GM18858 (cell line): ENCODE measurements around the gene UNC119B.
"Not testable (repeated sequence)": the region's sequence is repeated elsewhere in the genome, so short reads cannot be mapped to it uniquely, and the experiment has no call there.

Source experiments
- ATAC-seq: cut with Tn5 transposase; IDR thresholded peaks from one replicate; pipeline ENCODE4 v1.9.1; 2021; ENCODE audit not compliant: unreplicated experiment

Gene UNC119B

DNA sequence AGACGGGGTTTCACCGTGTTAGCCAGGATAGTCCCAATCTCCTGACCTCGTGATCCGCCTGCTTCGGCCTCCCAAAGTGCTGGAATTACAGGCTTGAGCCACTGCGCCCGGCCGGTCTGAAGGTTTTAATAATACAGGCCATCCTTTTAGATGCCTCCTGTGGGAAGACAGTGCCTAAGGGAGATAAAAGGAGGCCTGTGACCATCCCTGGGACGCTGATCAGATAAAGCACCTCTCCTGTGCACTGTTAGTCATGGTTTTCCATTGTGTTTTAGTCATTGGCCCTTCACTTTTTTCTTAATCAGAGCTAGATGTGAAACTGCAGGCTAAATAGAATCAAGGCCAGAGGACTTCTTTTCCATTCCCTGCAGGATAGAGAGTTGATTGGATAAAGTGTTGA is 7.8 kb downstream of the UNC119B start:
- ATAC-seq: no peak

- no peak for ATAC-seq
Observed at GRCh38 chr12:120719072-120719471, 8.8 kb downstream of the UNC119B start.

- ATAC-seq: no peak
Observed at GRCh38 chr12:120719496-120720233, 9.4 kb downstream of the UNC119B start.

DNA sequence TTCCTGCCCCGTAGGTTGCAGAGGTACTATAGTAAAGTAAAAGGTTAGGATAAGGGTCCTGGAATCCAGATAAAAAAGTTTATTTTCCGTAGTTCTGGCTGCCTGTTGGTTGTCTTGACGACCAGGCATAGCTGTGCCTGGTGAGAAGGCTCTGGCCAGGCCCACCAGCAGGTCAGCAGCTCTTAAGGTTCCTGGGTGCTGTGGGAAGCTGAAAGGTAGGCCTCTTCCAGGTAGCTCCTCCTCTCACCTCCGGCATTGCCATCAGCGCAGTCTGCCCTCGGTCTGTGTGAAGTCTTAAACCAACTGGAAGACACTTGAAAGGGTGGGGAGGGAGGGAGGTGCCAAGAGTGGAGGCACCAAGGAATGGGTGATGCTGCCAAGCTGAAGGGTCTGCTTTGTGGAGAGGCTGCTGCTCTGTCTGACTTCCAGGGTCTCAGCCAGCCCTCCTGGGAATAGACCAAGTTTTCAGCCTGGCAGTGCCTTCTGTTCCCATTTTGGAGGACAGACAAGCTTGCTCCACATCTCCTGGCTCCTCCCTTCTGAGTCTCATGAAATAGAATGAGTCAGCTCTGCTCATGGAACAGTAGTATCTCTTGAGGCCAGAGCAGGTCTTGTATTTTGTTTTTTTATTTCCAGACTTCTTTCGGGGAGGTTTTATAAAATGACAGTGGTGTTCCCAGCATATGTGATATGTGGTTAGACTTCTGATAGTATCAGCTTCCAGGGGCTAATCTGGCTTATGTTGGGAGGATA is 10.2 kb downstream of the UNC119B start:
- no peak for ATAC-seq

GRCh38 chr12:120720987-120721801 is 10.9 kb downstream of the UNC119B start:
- no peak for ATAC-seq

- ATAC-seq: no peak
Observed at GRCh38 chr12:120721866-120722265, 11.6 kb downstream of the UNC119B start.

GRCh38 chr12:120722784-120723183 is 12.5 kb downstream of the UNC119B start:
- no peak for ATAC-seq

GRCh38 chr12:120724720-120725119 is 14.5 kb downstream of the UNC119B start:
- no peak for ATAC-seq

GRCh38 chr12:120725151-120725658 is 14.9 kb downstream of the UNC119B start:
- no peak for ATAC-seq

- peak; percentile 86 for ATAC-seq
Observed at GRCh38 chr12:120725659-120726509, 15.6 kb downstream of the UNC119B start, which contains the start of gene ACADS. TSS of gene ACADS (plus strand) at chr12:120725826. CDS start at chr12:120725886, 60 bp downstream.

DNA sequence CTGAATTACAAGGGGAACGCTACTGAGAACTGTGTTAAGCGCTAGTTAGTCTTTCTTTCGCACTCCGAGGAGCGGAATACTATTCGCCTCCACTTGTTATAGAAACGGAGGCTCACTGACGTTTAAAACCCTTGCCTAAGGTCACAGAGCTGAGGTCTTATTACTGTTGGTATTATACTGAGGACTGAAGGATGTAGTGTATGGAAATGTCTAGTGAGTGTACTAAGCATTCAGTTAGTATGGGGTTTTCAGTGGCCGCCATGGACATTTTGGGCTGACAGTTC is 16.2 kb downstream of the UNC119B start:
- no peak for ATAC-seq

DNA sequence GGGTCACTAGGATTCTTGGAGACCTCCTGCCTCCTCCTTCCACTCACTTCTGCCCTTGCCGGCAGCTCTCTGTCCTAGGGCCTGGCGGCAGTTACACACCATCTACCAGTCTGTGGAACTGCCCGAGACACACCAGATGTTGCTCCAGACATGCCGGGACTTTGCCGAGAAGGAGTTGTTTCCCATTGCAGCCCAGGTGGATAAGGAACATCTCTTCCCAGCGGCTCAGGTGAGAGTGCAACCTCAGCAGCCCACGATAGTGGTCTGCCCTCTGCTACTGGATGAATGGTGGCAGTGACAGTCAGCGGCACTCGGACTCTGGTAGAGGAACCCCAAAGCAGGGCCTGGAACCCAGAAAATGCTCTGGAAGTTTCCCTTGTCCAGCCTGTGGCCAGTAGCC is 16.7 kb downstream of the UNC119B start:
- no peak for ATAC-seq

- ATAC-seq: not testable (repeated sequence)
Observed at GRCh38 chr12:120732198-120732597, 21.9 kb downstream of the UNC119B start.

- no peak for ATAC-seq
Observed at GRCh38 chr12:120733574-120733973, 23.3 kb downstream of the UNC119B start.

DNA sequence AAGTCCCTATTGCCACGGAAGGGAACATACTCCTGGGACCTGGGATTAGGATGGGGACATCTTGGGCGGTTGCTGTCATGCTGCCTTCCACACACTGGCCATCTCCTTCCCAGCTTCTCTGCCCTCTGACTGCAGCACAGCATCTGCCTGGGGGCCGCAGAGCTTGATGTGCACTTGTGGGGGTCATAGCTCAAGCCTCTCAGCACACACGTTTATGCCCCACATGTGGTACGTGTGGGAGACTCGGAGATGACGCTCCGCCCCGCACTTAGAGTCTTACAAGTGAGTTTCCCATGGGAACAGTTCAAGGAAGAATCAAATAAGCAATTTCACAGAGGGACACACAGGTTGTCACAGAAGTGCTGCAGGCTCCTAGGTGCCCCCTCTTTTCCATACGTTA is 24.0 kb downstream of the UNC119B start:
- no peak for ATAC-seq

DNA sequence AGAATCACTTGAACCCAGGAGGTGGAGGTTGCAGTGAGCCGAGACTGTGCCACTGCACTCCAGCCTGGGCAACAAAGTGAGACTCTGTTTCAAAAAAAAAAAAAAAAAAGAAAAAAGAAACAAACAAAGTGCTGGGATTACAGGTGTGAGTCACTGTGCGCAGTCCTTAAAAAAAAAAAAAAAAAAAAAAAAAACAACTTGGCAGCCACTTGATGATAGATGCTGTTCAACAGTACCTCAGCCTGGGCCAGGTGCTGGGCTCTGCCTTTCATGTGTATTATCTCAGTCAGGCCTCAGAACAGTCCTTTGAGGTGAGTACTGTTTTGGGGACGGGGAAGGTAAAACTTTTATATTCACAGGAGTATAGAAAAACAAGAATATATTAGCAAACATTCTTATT is 24.9 kb downstream of the UNC119B start:
- no peak for ATAC-seq

DNA sequence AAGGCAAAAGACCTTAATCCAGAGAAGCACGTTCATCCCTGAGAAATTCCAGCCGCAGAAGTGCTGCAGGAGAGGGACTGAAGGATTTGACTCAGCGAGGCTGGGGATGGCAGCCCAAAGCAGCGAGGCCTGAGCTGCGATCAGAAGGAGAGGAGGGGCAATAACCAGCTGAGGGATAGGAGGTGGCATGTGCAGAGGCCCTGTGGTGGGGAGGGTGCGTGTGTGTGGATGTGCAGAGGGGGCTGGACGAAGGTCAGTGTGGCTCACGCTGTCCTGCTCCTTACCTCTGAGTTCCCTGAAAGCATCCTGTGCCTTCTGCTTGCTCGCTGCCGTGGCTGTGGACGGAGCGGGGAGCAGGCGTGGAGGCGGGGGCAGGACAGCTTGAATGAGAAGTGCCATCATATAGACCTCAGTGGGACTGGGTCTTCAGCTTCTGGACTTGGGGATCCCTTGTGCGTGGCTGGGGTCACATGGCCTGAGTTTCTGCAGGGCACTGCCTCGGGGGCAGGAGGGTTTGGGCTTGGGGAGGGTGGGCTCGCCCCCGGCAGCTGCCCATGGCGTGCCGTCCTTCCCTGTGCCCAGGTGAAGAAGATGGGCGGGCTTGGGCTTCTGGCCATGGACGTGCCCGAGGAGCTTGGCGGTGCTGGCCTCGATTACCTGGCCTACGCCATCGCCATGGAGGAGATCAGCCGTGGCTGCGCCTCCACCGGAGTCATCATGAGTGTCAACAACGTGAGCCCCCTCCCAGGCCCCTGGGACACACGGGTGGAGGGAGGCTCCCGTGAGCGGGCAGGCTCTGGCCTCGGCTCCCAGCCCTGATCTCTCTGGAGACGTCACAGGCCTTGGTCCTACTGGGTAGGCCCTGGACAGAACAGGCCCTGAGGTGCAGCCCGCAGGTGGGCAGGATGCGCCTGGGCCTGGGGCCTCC is 26.4 kb downstream of the UNC119B start:
- no peak for ATAC-seq

DNA sequence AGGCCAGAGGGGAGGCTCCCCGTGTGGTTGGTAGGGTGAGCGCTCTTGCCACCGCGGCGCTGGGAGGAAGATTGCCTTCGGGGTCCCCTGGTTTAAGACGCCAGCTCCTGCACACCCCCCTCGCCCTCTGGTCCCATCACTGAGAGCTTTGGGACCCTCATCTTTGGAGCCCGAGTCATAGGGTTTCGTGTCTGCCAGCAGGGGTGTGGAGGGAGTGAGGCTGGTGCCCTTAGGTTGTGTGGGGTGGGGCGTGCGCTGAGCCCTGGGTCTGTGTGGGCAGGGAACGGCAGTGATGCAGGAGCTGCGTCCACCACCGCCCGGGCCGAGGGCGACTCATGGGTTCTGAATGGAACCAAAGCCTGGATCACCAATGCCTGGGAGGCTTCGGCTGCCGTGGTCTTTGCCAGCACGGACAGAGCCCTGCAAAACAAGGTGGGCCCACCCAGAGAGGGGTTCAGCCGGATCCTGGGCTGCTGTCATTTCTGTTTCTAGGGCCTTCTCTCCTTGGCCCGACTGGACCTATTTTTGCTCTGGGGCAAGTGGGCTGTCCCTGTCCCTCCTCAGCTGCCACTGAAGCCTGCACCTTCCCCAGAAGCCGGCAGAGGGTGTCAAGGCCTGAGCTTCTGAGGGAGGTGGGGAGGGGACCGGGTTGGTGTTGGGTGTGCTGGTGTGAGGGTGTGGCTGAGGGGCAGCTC is 27.4 kb downstream of the UNC119B start:
- no peak for ATAC-seq
